KMS-11 (cell line): ENCODE measurements around the gene EPC1.
"Not testable (repeated sequence)": the region's sequence is repeated elsewhere in the genome, so short reads cannot be mapped to it uniquely, and the experiment has no call there.

Experiments
- H2AFZ ChIP-seq: fragments of 200-600 bp; sonication (generic); 2 replicates; pipeline ENCODE4 v1.6.1; 2016; ENCODE audit warnings: antibody characterized with exemption, mixed run types, low read depth
- H3K27ac ChIP-seq: fragments of 200-600 bp; sonication (generic); 2 replicates; pipeline ENCODE4 v1.6.1; 2016; ENCODE audit warnings: mild to moderate bottlenecking, mixed run types
- H3K27me3 ChIP-seq: fragments of 200-600 bp; sonication (generic); 2 replicates; pipeline ENCODE4 v1.6.1; 2017; ENCODE audit warnings: mild to moderate bottlenecking, low read depth, mixed run types, moderate library complexity; ENCODE audit not compliant: insufficient read depth
- H3K36me3 ChIP-seq: fragments of 200-600 bp; sonication (generic); 2 replicates; pipeline ENCODE4 v1.6.1; 2017; ENCODE audit warnings: mild to moderate bottlenecking, mixed run types; ENCODE audit not compliant: insufficient read depth
- H3K4me1 ChIP-seq: fragments of 200-600 bp; sonication (generic); 2 replicates; pipeline ENCODE4 v1.6.1; 2016; ENCODE audit warnings: mild to moderate bottlenecking, low read depth, mixed run types; ENCODE audit not compliant: poor library complexity, severe bottlenecking
- H3K4me2 ChIP-seq: fragments of 200-600 bp; sonication (generic); 2 replicates; pipeline ENCODE4 v1.7.0; 2016; ENCODE audit warnings: mild to moderate bottlenecking, mixed run types
- H3K4me3 ChIP-seq: fragments of 200-600 bp; sonication (generic); IDR thresholded peaks from 2 replicates; pipeline ENCODE4 v1.6.1; 2017; ENCODE audit warnings: low read depth, low read length, mixed read lengths; ENCODE audit not compliant: insufficient read depth
- H3K79me2 ChIP-seq: fragments of 200-600 bp; sonication (generic); 2 replicates; pipeline ENCODE4 v1.6.1; 2016; ENCODE audit warnings: low read depth, mixed run types; ENCODE audit not compliant: insufficient read depth
- H3K9ac ChIP-seq: fragments of 200-600 bp; sonication (generic); 2 replicates; pipeline ENCODE4 v1.6.1; 2016; ENCODE audit warnings: mild to moderate bottlenecking, mixed run types
- H4K20me1 ChIP-seq: fragments of 200-600 bp; sonication (generic); 2 replicates; pipeline ENCODE4 v1.6.1; 2016; ENCODE audit warnings: mild to moderate bottlenecking, mixed run types; ENCODE audit not compliant: insufficient read depth
- TF ChIP-seq, protein P1 (sequence below): fragments of 200-600 bp; sonication (generic); conservative IDR thresholded peaks from 2 replicates; pipeline ENCODE4 v1.6.1; 2017; ENCODE audit warnings: low read depth, mild to moderate bottlenecking, antibody characterized with exemption, low read length, moderate library complexity, mixed read lengths

EPC1 gene

GRCh38 chr10:32253821-32254220, 93.1 kb downstream of the EPC1 start:
- Histone ChIP-seq H3K36me3 (no peaks in the 10 kb centered on the region), H3K4me3 (no peak overlapping the region), H3K9ac (no peak overlapping the region), H3K27me3 (no peaks in the 10 kb centered on the region), H3K4me2 (no peak overlapping the region), H3K27ac (no peak overlapping the region), H3K79me2 (no peaks in the 10 kb centered on the region), H4K20me1 (no peaks in the 10 kb centered on the region), H3K4me1 (peaks cover 42% of the 10 kb centered on the region), H2AFZ (no peak overlapping the region)
- TF ChIP-seq, protein P1, sequence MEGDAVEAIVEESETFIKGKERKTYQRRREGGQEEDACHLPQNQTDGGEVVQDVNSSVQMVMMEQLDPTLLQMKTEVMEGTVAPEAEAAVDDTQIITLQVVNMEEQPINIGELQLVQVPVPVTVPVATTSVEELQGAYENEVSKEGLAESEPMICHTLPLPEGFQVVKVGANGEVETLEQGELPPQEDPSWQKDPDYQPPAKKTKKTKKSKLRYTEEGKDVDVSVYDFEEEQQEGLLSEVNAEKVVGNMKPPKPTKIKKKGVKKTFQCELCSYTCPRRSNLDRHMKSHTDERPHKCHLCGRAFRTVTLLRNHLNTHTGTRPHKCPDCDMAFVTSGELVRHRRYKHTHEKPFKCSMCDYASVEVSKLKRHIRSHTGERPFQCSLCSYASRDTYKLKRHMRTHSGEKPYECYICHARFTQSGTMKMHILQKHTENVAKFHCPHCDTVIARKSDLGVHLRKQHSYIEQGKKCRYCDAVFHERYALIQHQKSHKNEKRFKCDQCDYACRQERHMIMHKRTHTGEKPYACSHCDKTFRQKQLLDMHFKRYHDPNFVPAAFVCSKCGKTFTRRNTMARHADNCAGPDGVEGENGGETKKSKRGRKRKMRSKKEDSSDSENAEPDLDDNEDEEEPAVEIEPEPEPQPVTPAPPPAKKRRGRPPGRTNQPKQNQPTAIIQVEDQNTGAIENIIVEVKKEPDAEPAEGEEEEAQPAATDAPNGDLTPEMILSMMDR = no peak

DNA sequence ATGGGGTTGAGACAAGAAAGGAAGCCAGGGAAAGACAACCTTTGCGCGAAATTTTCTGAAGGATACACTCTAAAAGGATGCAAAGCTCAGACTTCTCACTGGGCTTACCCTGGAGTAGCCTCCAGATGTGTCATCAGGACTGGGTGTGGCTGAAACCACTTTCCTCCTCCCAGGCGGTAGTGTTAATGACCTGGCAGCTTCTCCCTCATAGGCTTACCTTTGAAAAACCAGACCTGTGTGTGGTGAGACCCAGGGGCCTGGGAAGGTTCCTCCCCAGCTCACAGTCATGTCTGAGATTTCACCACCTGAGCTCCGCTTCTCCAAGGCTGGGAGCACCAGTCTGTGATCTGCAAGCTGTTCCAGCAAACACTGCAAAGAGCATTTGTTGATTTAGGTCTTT, 93.7 kb downstream of the EPC1 start:
- H3K4me3 ChIP-seq = no peak overlapping the region
- H4K20me1 ChIP-seq = no peaks in the 10 kb centered on the region
- no peak overlapping the region for H2AFZ ChIP-seq
- H3K9ac ChIP-seq = no peak overlapping the region
- H3K36me3 ChIP-seq = no peaks in the 10 kb centered on the region
- H3K27me3 ChIP-seq = no peaks in the 10 kb centered on the region
- H3K27ac ChIP-seq = no peak overlapping the region
- no peaks in the 10 kb centered on the region for H3K79me2 ChIP-seq
- TF ChIP-seq, protein P1 = no peak
- peak overlapping the region; percentile 4; the same call in 1 of the 2 replicates for H3K4me2 ChIP-seq
- H3K4me1 ChIP-seq = peaks cover 42% of the 10 kb centered on the region

- peaks cover 46% of the 10 kb centered on the region for H3K4me1 ChIP-seq
- peak overlapping the region; percentile 5; the same call in 1 of the 2 replicates for H3K4me2 ChIP-seq
- H3K27me3 ChIP-seq, H3K9ac ChIP-seq, H3K79me2 ChIP-seq, H4K20me1 ChIP-seq, H3K4me3 ChIP-seq, H3K36me3 ChIP-seq: not testable (repeated sequence)
- peak overlapping the region; percentile 46 for H3K27ac ChIP-seq
- H2AFZ ChIP-seq = peak overlapping the region; percentile 8; the same call in 1 of the 2 replicates
Measured at GRCh38 chr10:32250489-32250888, 96.5 kb downstream of the EPC1 start.

GRCh38 chr10:32246685-32247084, 100.3 kb downstream of the EPC1 start:
- Histone ChIP-seq H4K20me1 (no peaks in the 10 kb centered on the region), H3K4me2 (no peak overlapping the region), H3K9ac (no peak overlapping the region), H3K4me1 (peaks cover 45% of the 10 kb centered on the region), H3K27me3 (no peaks in the 10 kb centered on the region), H3K4me3 (no peak overlapping the region), H3K79me2 (no peaks in the 10 kb centered on the region), H2AFZ (no peak overlapping the region), H3K36me3 (no peaks in the 10 kb centered on the region), H3K27ac (no peak overlapping the region)
- TF ChIP-seq, protein P1 = no peak

DNA sequence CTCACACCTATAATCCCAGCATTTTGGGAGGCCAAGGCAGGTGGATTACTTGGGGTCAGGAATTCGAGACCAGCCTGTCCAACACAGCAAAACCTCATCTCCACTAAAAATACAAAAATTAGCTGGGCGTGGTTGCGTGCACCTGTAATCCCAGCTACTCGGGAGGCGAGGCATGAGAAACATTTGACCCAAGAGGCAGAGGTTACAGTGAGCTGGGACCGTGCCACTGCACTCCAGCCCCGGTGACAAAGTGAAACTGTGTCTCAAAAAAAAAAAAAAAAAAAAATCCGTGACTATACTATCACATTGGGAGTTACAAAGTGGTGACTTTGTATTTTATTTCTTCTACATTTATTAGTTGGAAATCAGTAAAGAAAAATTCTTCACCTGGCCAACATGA, 101.2 kb downstream of the EPC1 start:
- TF ChIP-seq, protein P1 = no peak
- Histone ChIP-seq H3K27me3 (no peaks in the 10 kb centered on the region), H3K4me2 (peak overlapping the region; percentile 20; the same call in 1 of the 2 replicates), H3K36me3 (no peaks in the 10 kb centered on the region), H3K79me2 (no peaks in the 10 kb centered on the region), H3K4me1 (peaks cover 36% of the 10 kb centered on the region), H2AFZ (no peak overlapping the region), H3K9ac (no peak overlapping the region), H3K4me3 (no peak overlapping the region), H3K27ac (no peak overlapping the region), H4K20me1 (no peaks in the 10 kb centered on the region)
